IMR-90 (cell line): Measurements from ENCODE around the gene MNAT1. TPM values are rescaled to one million over a fixed set of nuclear protein-coding genes. Genes with fewer than 3 reads are reported as not detected.

ENCODE experiments used
- ATAC-seq: fragments of 200-7000 bp; cut with Tn5 transposase; 2 replicates; pipeline ENCODE4 v1.9.1; 2020; ENCODE audit warnings: low read depth, mild to moderate bottlenecking, moderate library complexity
- BruUV-seq: library from RNA; stranded (reverse); fragments of 400-500 nt; replicated peaks from 2 replicates; lab custom pipeline; 2021; lab: Mats Ljungman, UMichigan
- CTCF ChIA-PET: fragments of 300-600 bp; formaldehyde crosslinking; extraction: SDS; loops from one replicate; lab custom pipeline; 2021; ENCODE audit warnings: antibody characterized with exemption; lab: Yijun Ruan, JAX
- POLR2A ChIA-PET: fragments of 300-600 bp; sonication (Branson Sonifier 250); formaldehyde crosslinking; loops from one replicate; lab custom pipeline; 2022; ENCODE audit warnings: antibody characterized with exemption; ENCODE audit not compliant: unreplicated experiment; lab: Charles Lee
- DNase-seq: peaks from one replicate; pipeline ENCODE4 v3.0.0; 2013
- H2AFZ ChIP-seq: replicated peaks from 2 replicates; pipeline ENCODE3; 2013; ENCODE audit warnings: low read length, mild to moderate bottlenecking; ENCODE audit not compliant: poor library complexity
- H2AK5ac ChIP-seq: 2 replicates; pipeline ENCODE4 v1.6.1; 2013; ENCODE audit warnings: low read depth, low read length, inconsistent platforms
- H2AK9ac ChIP-seq: replicated peaks from 2 replicates; pipeline ENCODE3; 2013; ENCODE audit warnings: mild to moderate bottlenecking, low read depth, low read length, moderate library complexity; ENCODE audit not compliant: poor library complexity
- H2BK120ac ChIP-seq: 2 replicates; pipeline ENCODE4 v1.6.1; 2013; ENCODE audit warnings: low read depth, low read length, inconsistent platforms
- H2BK15ac ChIP-seq: 3 replicates; pipeline ENCODE4 v1.6.1; 2013; ENCODE audit warnings: low read depth, low read length, inconsistent platforms
- H2BK20ac ChIP-seq: 2 replicates; pipeline ENCODE4 v1.6.1; 2013; ENCODE audit warnings: low read depth, mild to moderate bottlenecking, inconsistent platforms, low read length, moderate library complexity
- H2BK5ac ChIP-seq: 2 replicates; pipeline ENCODE4 v1.6.1; 2013; ENCODE audit warnings: mild to moderate bottlenecking, low read depth, low read length, inconsistent platforms; ENCODE audit not compliant: poor library complexity, severe bottlenecking
- H3K14ac ChIP-seq: replicated peaks from 2 replicates; pipeline ENCODE4 v1.6.1; 2013; ENCODE audit warnings: low read depth, low read length, inconsistent platforms
- H3K18ac ChIP-seq: 2 replicates; pipeline ENCODE4 v1.6.1; 2013; ENCODE audit warnings: low read depth, low read length, control low read depth
- H3K23ac ChIP-seq: 2 replicates; pipeline ENCODE4 v1.6.1; 2013; ENCODE audit warnings: low read depth, low read length, inconsistent platforms
- H3K27ac ChIP-seq: 2 replicates; pipeline ENCODE4 v1.5.1; 2013; ENCODE audit warnings: mild to moderate bottlenecking, control low read depth, low read length; ENCODE audit not compliant: insufficient read depth
- H3K27me3 ChIP-seq: 2 replicates; pipeline ENCODE4 v1.6.1; 2013; ENCODE audit warnings: low read length; ENCODE audit not compliant: control insufficient read depth, insufficient read depth
- H3K36me3 ChIP-seq: 2 replicates; pipeline ENCODE4 v1.6.1; 2013; ENCODE audit warnings: low read length, mixed read lengths; ENCODE audit not compliant: control insufficient read depth, insufficient read depth
- H3K4ac ChIP-seq: 2 replicates; pipeline ENCODE4 v1.6.1; 2013; ENCODE audit warnings: low read depth, low read length, inconsistent platforms
- H3K4me1 ChIP-seq: 2 replicates; pipeline ENCODE4 v1.6.1; 2013; ENCODE audit warnings: low read length, mixed read lengths; ENCODE audit not compliant: control insufficient read depth, insufficient read depth
- H3K4me2 ChIP-seq: 2 replicates; pipeline ENCODE4 v1.6.1; 2013; ENCODE audit warnings: low read depth, mild to moderate bottlenecking, control low read depth, low read length, moderate library complexity
- H3K4me3 ChIP-seq: 2 replicates; pipeline ENCODE4 v1.5.1; 2013; ENCODE audit warnings: low read depth, mild to moderate bottlenecking, control low read depth, low read length, moderate library complexity; ENCODE audit not compliant: insufficient read depth
- H3K56ac ChIP-seq: 2 replicates; pipeline ENCODE4 v1.6.1; 2013; ENCODE audit warnings: low read length, inconsistent platforms; ENCODE audit not compliant: insufficient read depth; ENCODE audit errors: extremely low read depth
- H3K79me1 ChIP-seq, 2 experiments: 2 replicates each; pipeline ENCODE4 v1.6.1; 2013; ENCODE audit warnings: low read length in 2 of 2, inconsistent platforms in 1 of 2, low read depth in 1 of 2
- H3K9ac ChIP-seq: 2 replicates; pipeline ENCODE4 v1.6.1; 2013; ENCODE audit warnings: low read depth, low read length, control low read depth
- H3K9me1 ChIP-seq: 2 replicates; pipeline ENCODE4 v1.6.1; 2013; ENCODE audit warnings: low read length, inconsistent platforms; ENCODE audit not compliant: insufficient read depth
- H3K9me3 ChIP-seq: 2 replicates; pipeline ENCODE4 v1.6.1; 2013; ENCODE audit warnings: low read length; ENCODE audit not compliant: control insufficient read depth, insufficient read depth
- H4K20me1 ChIP-seq: 2 replicates; pipeline ENCODE4 v1.6.1; 2013; ENCODE audit warnings: low read length, inconsistent platforms; ENCODE audit not compliant: insufficient read depth
- H4K5ac ChIP-seq: 2 replicates; pipeline ENCODE4 v1.6.1; 2013; ENCODE audit warnings: mild to moderate bottlenecking, low read depth, low read length, control low read depth
- H4K8ac ChIP-seq, 2 experiments: 2 replicates each; pipeline ENCODE4 v1.6.1; 2013; ENCODE audit warnings: low read depth in 2 of 2, low read length in 2 of 2, control low read depth in 1 of 2, inconsistent platforms in 1 of 2
- H4K91ac ChIP-seq: 2 replicates; pipeline ENCODE4 v1.6.1; 2013; ENCODE audit warnings: low read depth, low read length, inconsistent platforms; ENCODE audit not compliant: insufficient read depth
- MXI1 ChIP-seq: IDR thresholded peaks from 2 replicates; pipeline ENCODE4 v1.6.1; 2012; ENCODE audit warnings: low read depth, mild to moderate bottlenecking, low read length, moderate library complexity, borderline replicate concordance
- dilution Hi-C: fragments of 300-500 bp; cut with HindIII; formaldehyde crosslinking; loops from one replicate; pipeline ENCODE4 v1.14.3; 2018; ENCODE audit warnings: low sequenced_read_pairs; ENCODE audit not compliant: unreplicated experiment
- in situ Hi-C: fragments of 300-500 bp; cut with MboI; formaldehyde crosslinking; loops from 3 replicates; pipeline ENCODE4 v1.14.3; 2019; ENCODE audit warnings: low sequenced_read_pairs, inconsistent platforms, mixed read lengths
- intact Hi-C: fragments of 100-400 bp; cut with micrococcal nuclease; formaldehyde crosslinking; loops from 2 replicates; pipeline ENCODE4 v1.10.0; 2022
- polyA plus RNA-seq, 3 experiments: library from polyadenylated mRNA; depleted of rRNA; stranded (reverse); fragments of >200 nt; gene quantifications; 2 replicates each; pipeline ENCODE4 v1.2.3, GENCODE V29; 2012; ENCODE audit warnings: low replicate concordance in 1 of 3
- total RNA-seq: library from RNA; depleted of rRNA; stranded (reverse); fragments of >200 nt; gene quantifications from 2 replicates; pipeline ENCODE4 v1.2.3, GENCODE V29; 2012

Gene MNAT1
- total and polyA plus RNA-seq, 2 of the 4 experiments (the other 2 are of a cell fraction), result 48.2 to 53.0 TPM

GRCh38 chr14:60744566-60744965 lies 10.0 kb downstream of the MNAT1 start:
- Histone ChIP-seq H3K79me1 (peaks cover 12 to 47% of the 10 kb centered on the region in 2 experiments), H3K9me1 (no peaks in the 10 kb centered on the region), H3K4me2 (no peak overlapping the region), H2AK5ac (no peak overlapping the region), H3K9ac (no peak overlapping the region), H2AFZ (no peak overlapping the region), H3K4me1 (no peaks in the 10 kb centered on the region), H4K91ac (no peak overlapping the region), H2BK5ac (no peak overlapping the region), H3K23ac (0 out of 2 replicates have a peak overlapping the region, but pooled peaks have one; percentile 31), H3K27ac (no peak overlapping the region), H3K18ac (no peak overlapping the region), H3K36me3 (no peaks in the 10 kb centered on the region), H2BK15ac (no peak overlapping the region), H3K4me3 (no peak overlapping the region), H2BK120ac (no peak overlapping the region), H3K56ac (no peak overlapping the region), H3K4ac (no peak overlapping the region), H2BK20ac (no peak overlapping the region), H4K8ac (no peak overlapping the region), H3K27me3 (no peaks in the 10 kb centered on the region), H3K9me3 (no peaks in the 10 kb centered on the region), H3K14ac (no peak overlapping the region), H2AK9ac (no peak overlapping the region), H4K5ac (no peak overlapping the region), H4K20me1 (peaks cover 17% of the 10 kb centered on the region; the same call in 1 of the 2 replicates)
- DNase-seq (no peak), ATAC-seq (no peak)
- POLR2A ChIA-PET, result no interaction called here
- intact Hi-C loops (no loop called here), in situ Hi-C loops (no loop called here), dilution Hi-C loops (no loop called here)
- CTCF ChIA-PET, result no interaction called here
- no TSS peak for BruUV-seq
- no peak for TF ChIP-seq MXI1
